GM18909 (cell line): ENCODE results near the gene CCDC183.
"Not testable (repeated sequence)": the region's sequence is repeated elsewhere in the genome, so short reads cannot be mapped to it uniquely, and the experiment has no call there.

Source experiments
- ATAC-seq: cut with Tn5 transposase; IDR thresholded peaks from one replicate; pipeline ENCODE4 v1.9.1; 2021; ENCODE audit warnings: mild to moderate bottlenecking; ENCODE audit not compliant: unreplicated experiment, poor library complexity

The CCDC183 gene

DNA sequence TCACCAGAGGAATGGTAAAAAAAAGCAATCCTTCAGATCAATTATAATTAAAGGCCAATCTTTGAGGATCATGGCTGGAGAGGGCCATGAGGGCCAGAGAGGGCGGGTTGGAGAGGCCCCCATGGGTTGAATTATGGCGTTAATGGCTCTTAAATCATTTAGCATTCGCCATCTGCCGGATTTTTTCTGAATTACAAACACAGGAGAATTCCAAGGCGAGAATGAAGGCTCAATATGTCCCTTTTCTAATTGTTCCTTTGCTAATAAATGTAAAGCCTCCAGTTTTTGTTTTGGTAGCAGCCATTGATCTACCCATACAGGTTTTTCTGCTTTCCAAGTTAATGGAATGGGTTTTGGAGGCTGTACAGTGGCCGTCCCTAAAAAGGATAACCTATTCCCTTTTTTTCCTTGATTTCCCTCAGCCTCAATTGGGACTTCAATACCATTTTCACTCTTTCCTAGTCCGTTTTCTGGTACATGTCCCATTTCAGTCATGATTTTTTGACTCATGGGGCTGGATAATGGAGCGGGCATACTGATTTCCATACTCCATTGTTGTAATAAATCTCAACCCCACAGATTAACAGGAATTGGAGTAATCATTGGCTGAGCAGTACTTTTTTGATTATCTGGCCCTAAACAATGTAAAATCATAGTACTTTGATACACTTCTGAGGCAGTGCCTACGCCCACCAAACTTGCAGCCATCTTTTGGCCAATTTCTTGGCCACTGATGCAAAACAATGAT lies 11.7 kb upstream of the CCDC183 start:
- no peak for ATAC-seq

DNA sequence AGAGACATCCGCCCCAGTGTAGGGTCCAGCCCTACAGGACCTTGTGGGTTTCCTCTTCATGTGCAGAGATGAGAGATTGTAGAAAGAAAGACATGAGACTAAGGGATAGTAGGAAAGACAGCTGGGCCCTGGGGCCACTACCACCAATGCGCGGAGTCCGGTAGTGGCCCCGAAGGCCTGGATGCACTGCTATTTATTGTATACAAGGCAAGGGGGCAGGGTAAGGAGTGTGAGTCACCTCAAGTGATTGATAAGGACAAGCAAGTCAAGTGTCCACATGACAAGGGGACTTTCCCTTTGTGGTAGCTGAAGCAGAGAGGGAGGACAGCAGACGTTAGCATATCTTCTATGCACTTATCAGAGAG lies 11.2 kb upstream of the CCDC183 start:
- no peak for ATAC-seq

GRCh38 chr9:136785565-136786355 lies 10.4 kb upstream of the CCDC183 start:
- ATAC-seq, result not testable (repeated sequence)

- ATAC-seq, result no peak
Observed at GRCh38 chr9:136786451-136786850, 9.7 kb upstream of the CCDC183 start.

GRCh38 chr9:136786983-136787382 lies 9.2 kb upstream of the CCDC183 start:
- ATAC-seq, result not testable (repeated sequence)

DNA sequence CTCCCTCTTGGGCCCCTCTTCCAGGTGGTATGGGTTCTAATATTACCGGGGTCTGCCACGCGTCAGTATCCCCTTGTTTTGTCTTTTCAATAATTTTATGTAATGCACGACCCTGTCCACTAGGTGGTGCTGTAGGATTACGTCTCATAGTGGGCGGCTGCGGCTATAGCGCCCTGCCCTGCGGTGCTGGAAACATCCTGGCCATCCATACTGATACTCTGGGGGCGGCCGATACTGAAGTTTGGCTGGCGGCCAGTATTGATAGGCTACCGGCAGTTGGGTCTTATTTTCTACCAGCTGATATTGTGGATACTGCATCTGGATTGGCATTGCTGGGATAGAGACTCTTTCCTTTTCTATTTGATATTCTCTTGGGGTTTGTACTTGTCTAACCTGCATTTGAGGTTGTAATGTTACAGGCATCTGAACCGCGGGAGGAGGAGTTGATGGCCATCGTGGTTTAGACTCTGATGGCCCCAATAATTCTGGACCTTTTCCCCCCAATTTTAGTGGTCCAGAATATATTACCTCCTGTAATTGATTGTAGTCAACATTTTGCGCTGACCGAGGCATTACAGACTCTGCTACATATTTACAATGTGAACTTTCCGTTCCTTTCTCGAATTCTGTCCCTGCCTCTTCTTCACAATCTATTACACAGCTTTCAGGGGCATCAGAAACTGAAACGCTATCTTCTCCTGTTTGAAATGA lies 8.3 kb upstream of the CCDC183 start:
- ATAC-seq, result no peak

GRCh38 chr9:136788644-136789522 lies 7.3 kb upstream of the CCDC183 start:
- not testable (repeated sequence) for ATAC-seq

DNA sequence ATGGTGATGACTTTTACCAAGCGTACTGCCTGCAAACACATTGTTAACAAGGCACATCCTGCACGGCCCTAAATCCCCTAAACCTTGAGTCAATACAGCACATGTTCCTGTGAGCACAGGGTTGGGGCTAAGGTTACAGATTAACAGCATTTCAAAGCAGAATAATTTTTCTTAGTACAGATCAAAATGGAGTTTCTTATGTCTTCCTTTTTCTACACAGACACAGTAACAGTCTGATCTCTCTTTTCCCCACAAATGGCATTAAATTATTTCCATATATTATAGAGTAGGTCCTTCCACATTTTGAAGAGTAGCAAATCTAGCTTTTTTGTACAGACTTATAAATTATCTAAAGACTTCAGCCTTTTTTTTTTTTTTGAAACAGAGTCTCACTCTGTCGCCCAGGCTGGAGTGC lies 6.6 kb upstream of the CCDC183 start:
- ATAC-seq, result no peak

GRCh38 chr9:136790640-136791515 lies 5.3 kb upstream of the CCDC183 start, which contains the start of gene TMEM141:
Gene TMEM141 (plus strand): TSS chr9:136791344. CDS start chr9:136791371, 27 bp downstream.
- peak; percentile 85 for ATAC-seq

DNA sequence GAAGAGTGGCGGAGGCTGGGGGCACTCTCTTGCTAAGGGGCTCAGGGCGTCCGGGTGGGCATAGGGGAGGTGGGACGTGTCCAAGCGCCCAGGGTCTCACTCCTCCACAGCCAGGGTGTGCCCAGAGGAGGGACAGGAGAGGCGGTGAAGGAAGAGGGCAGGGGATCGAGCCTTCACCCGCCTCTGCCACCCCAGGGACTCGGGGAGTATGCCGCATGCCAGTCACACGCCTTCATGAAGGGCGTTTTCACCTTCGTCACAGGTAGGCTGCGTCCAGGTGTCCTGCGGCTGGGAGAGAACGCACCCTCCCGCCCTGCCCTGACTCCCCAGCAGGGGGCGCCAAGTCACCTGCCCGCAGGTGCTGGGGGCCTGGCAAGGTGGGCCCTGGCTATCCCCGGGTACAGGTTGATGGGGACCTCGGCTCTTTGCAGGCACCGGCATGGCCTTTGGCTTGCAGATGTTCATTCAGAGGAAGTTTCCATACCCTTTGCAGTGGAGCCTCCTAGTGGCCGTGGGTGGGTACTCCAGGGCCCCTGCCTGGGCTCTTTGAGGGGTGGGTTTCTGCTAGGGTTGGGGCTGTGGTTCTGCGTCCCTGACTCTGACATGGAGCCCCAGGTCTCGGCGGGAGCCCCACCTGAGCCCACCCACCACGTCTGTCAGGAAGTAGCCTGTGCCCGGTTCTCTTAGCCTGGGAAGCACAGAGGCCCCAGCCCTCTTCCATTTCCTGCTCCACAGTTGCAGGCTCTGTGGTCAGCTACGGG lies 4.4 kb upstream of the CCDC183 start:
- peak; percentile 11 for ATAC-seq

- no peak for ATAC-seq
Observed at GRCh38 chr9:136792321-136793085, 3.6 kb upstream of the CCDC183 start.

GRCh38 chr9:136793086-136793946 lies 2.8 kb upstream of the CCDC183 start:
- no peak for ATAC-seq

DNA sequence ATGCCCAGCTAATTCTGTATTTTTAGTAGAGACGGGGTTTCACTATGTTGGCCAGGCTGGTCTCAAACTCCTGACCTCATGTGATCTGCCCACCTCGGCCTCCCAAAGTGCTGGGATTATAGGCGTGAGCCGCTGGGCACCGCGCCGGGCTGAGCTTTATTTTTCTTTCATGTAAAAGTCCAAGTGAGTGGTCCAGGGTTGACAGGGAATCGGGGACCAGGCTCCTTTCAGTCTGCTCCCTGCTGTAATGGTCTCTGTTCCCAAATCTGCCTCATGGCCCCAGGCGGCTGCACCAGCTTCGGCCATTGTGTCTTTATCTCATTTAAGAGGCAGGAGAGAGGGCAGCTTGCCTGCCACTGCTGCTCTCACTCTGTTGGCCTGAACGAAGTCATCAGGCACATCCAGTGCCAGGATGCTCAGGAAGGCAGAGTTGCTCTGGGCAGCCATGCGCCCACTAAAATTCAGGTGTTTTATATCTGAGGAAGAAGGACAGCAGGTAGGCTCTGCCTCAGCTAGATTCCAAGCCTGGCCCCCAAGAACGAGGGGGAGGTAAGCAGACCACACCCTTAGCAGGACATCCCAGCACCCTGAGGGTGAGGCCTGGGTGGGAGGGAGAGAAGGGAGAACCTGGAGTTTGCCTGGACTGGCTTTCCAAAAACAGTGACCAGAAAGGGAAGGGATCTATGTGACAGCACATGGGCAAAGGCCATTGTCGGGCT lies 1.7 kb upstream of the CCDC183 start:
- ATAC-seq, result no peak

DNA sequence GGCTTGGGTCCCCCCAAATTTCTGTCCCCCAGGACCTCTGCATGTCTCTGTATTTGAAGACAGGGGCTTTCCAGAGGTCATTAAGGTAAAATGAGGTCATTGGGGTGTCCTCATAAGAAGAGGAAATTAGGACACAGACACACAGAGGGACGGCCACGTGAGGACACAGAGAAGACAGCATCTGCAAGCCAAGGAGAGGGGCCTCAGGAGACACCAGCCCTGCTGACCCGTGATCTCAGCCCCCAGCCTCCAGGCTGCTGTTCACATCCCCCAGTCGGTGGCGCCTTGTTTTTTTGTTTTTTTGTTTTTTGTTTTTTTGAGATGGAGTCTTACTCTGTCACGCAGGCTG lies 1.2 kb upstream of the CCDC183 start:
- no peak for ATAC-seq

- ATAC-seq, result not testable (repeated sequence)
Observed at GRCh38 chr9:136796775-136797347, 723 bp downstream of the CCDC183 start.

DNA sequence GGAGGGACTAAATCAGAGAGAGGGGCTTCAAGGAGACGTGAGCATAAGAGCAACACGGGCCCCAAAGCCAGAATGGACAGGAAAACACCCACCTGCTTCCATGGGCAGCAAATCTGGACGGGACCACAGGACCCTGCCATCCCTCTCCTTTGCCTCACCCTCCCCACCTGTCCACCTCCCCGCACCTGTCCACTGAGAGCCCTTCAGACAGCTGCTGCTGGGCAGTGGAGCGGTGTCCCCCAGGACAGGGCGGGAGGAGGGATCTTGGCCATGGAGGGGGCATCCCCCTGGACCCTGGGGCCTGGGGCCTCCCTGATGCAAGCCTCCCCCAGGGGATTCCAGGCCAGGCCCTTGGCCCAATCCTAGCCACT lies 2.6 kb downstream of the CCDC183 start:
- ATAC-seq, result no peak
